K562 (cell line): ENCODE results near the gene RGS19. TPM values are rescaled to one million over a fixed set of nuclear protein-coding genes. Genes with fewer than 3 reads are reported as not detected.
A peak's percentile ranks its signal among the peaks of the same experiment; 100 is the strongest.

ENCODE experiments used
- ATAC-seq: fragments of 200-7000 bp; cut with Tn5 transposase; 3 replicates; pipeline ENCODE4 v1.9.1; 2020; ENCODE audit warnings: moderate library complexity
- BruUV-seq: library from RNA; stranded (reverse); fragments of 400-500 nt; replicated peaks from 2 replicates; lab custom pipeline; 2021; lab: Mats Ljungman, UMichigan
- CTCF ChIA-PET: fragments of 300-600 bp; formaldehyde crosslinking; extraction: SDS; loops from one replicate; lab custom pipeline; 2021; ENCODE audit warnings: low intra/inter-chr PET ratio; lab: Yijun Ruan, JAX
- POLR2A ChIA-PET: fragments of 300-600, 350-650 bp; sonication (Branson Sonifier 250); formaldehyde crosslinking; extraction: SDS; loops from one replicate; lab custom pipeline; 2021; ENCODE audit warnings: antibody characterized with exemption, inconsistent platforms; lab: Yijun Ruan, JAX
- DNase-seq, 4 experiments: peaks; one replicate each; pipeline versions ENCODE4 v3.0.0 to v3.0.0-alpha.2; 2011 to 2018; ENCODE audit warnings: low spot score in 3 of 4, mixed read lengths in 3 of 4; ENCODE audit errors: extremely low read depth in 1 of 4
- FAIRE-seq: peaks from 2 replicates; lab custom pipeline; 2011; peaks lifted over from hg19 to GRCh38; lab: Jason Lieb, UNC
- H2AFZ ChIP-seq: 2 replicates; pipeline ENCODE4 v1.6.0; 2011; ENCODE audit warnings: low read depth, low read length, control low read depth, inconsistent platforms
- H3K27ac ChIP-seq: fragments of 200-600 bp; 3 replicates; pipeline ENCODE4 v1.8.0; 2011; ENCODE audit warnings: low read depth, mild to moderate bottlenecking, control low read depth, inconsistent platforms, low read length, moderate library complexity, mixed read lengths; ENCODE audit errors: extremely low read depth
- H3K27me3 ChIP-seq, 2 experiments: fragments of 300-600 bp in 1 of 2; 2 replicates in 1 of 2; 3 replicates in 1 of 2; pipeline versions ENCODE4 v1.6.0 to v1.8.0; 2011; ENCODE audit warnings: inconsistent platforms in 2 of 2, low read length in 2 of 2, mild to moderate bottlenecking in 1 of 2, mixed read lengths in 1 of 2, moderate library complexity in 1 of 2; ENCODE audit not compliant: control insufficient read depth in 2 of 2, insufficient read depth in 2 of 2
- H3K36me3 ChIP-seq: fragments of 300-600 bp; 3 replicates; pipeline ENCODE4 v1.8.0; 2011; ENCODE audit warnings: mild to moderate bottlenecking, low read length, inconsistent platforms; ENCODE audit not compliant: control insufficient read depth, insufficient read depth
- H3K4me1 ChIP-seq, 2 experiments: fragments of 200-600 bp in 1 of 2; replicated peaks in 1 of 2; 2 replicates in 1 of 2; 3 replicates in 1 of 2; pipeline versions ENCODE4 v1.5.1 to v1.8.0; 2011; ENCODE audit warnings: inconsistent platforms in 2 of 2, low read length in 2 of 2, mild to moderate bottlenecking in 1 of 2, mixed read lengths in 1 of 2, moderate library complexity in 1 of 2; ENCODE audit not compliant: control insufficient read depth in 2 of 2, insufficient read depth in 2 of 2
- H3K4me2 ChIP-seq: 2 replicates; pipeline ENCODE4 v1.6.1; 2011; ENCODE audit warnings: low read length, control low read depth, inconsistent platforms, mixed read lengths; ENCODE audit not compliant: insufficient read depth
- H3K4me3 ChIP-seq: fragments of 200-600 bp; sonication (generic), shearing (Covaris generic); 2 replicates; pipeline ENCODE4 v1.5.1; 2016; ENCODE audit warnings: control low read depth, inconsistent platforms
- H3K79me2 ChIP-seq: fragments of 200-600 bp; 3 replicates; pipeline ENCODE4 v1.8.0; 2011; ENCODE audit warnings: low read length, inconsistent platforms; ENCODE audit not compliant: control insufficient read depth, insufficient read depth
- H3K9ac ChIP-seq, 2 experiments: 2 replicates each; pipeline versions ENCODE4 v1.6.0 to v1.6.1; 2011; ENCODE audit warnings: low read depth in 2 of 2, low read length in 2 of 2, control low read depth in 1 of 2, inconsistent platforms in 1 of 2, mild to moderate bottlenecking in 1 of 2, mixed read lengths in 1 of 2; ENCODE audit not compliant: insufficient read depth in 1 of 2
- H3K9me1 ChIP-seq: one replicate; pipeline ENCODE4 v1.6.0; 2011; ENCODE audit warnings: inconsistent platforms, mild to moderate bottlenecking, low read length, moderate library complexity; ENCODE audit not compliant: control insufficient read depth, insufficient read depth
- H3K9me3 ChIP-seq: replicated peaks from 2 replicates; pipeline ENCODE4 v1.5.1; 2011; ENCODE audit warnings: low read depth, low read length, inconsistent platforms; ENCODE audit not compliant: control insufficient read depth, insufficient read depth
- H4K20me1 ChIP-seq: replicated peaks from 2 replicates; pipeline ENCODE4 v1.6.1; 2011; ENCODE audit warnings: low read length, inconsistent platforms, mixed read lengths; ENCODE audit not compliant: control insufficient read depth, insufficient read depth
- ARHGAP35 ChIP-seq: fragments of 450-650 bp; IDR thresholded peaks from 2 replicates; pipeline ENCODE4 v1.6.1; 2018; ENCODE audit not compliant: partially characterized antibody
- HDAC6 ChIP-seq: IDR thresholded peaks from 2 replicates; pipeline ENCODE4 v1.6.1; 2012; ENCODE audit warnings: low read depth, mild to moderate bottlenecking, control low read depth, inconsistent platforms, low read length, moderate library complexity
- KDM5B ChIP-seq: fragments of 200-600 bp; sonication (generic); IDR thresholded peaks from 2 replicates; pipeline ENCODE4 v1.6.1; 2012; ENCODE audit warnings: low read depth, mild to moderate bottlenecking, moderate library complexity, low read length, control low read depth, inconsistent platforms; ENCODE audit not compliant: insufficient replicate concordance
- L3MBTL2 ChIP-seq: fragments of 450-650 bp; IDR thresholded peaks from 2 replicates; pipeline ENCODE4 v1.6.1; 2016; ENCODE audit warnings: mild to moderate bottlenecking, moderate library complexity
- MEF2D ChIP-seq: conservative IDR thresholded peaks from 2 replicates; pipeline ENCODE4 v1.6.1; 2016; ENCODE audit warnings: low read depth, missing genetic modification characterization, missing compliant biosample characterization
- TFAP4 ChIP-seq: sonication (generic); formaldehyde crosslinking; IDR thresholded peaks from 2 replicates; pipeline ENCODE4 v1.8.0; 2022; ENCODE audit warnings: missing genetic modification reagents, mild to moderate bottlenecking, moderate library complexity, borderline replicate concordance
- WGBS: fragments of 100-300 bp; shearing (Covaris generic); methylation state at CpG from one replicate; pipeline ENCODE4 v1.1.6; 2016; ENCODE audit warnings: low coverage, mixed read lengths; ENCODE audit not compliant: insufficient coverage; ENCODE audit errors: missing lambda C conversion rate; 5-methylcytosine and 5-hydroxymethylcytosine counted together
- in situ Hi-C: fragments of 300-500 bp; cut with MboI; formaldehyde crosslinking; loops from 4 replicates; pipeline ENCODE4 v1.15.0; 2018; ENCODE audit warnings: inconsistent platforms, mixed read lengths
- intact Hi-C: fragments of 100-400 bp; cut with micrococcal nuclease; formaldehyde crosslinking; loops from 2 replicates; pipeline ENCODE4 v1.14.2; 2022
- polyA plus RNA-seq, 8 experiments: library from polyadenylated mRNA; depleted of rRNA in 4 of 8; stranded (reverse) in 5 of 8; unstranded in 3 of 8; fragments of >200 nt; fragmentation: Nextera tagmentation in 2 of 8; fragmentation: Illumina TruSeq in 1 of 8; extraction: Ambion mirVana in 2 of 8; extraction: Trizol in 1 of 8; gene quantifications; 2 replicates each; pipeline versions ENCODE4 v1.2.1 to v1.2.3, GENCODE V29; 2011 to 2014; ENCODE audit warnings: inconsistent platforms in 1 of 8, missing spikeins in 1 of 8
- total RNA-seq, 7 experiments: library from RNA; depleted of rRNA in 6 of 7; stranded (reverse); fragments of >200 nt in 6 of 7; fragmentation: Illumina TruSeq in 2 of 7; extraction: Trizol in 2 of 7; gene quantifications; 2 replicates each; pipeline versions ENCODE4 v1.2.1 to v1.2.3, GENCODE V29; 2011 to 2021; ENCODE audit warnings: low replicate concordance in 1 of 7
- TF ChIP-seq, protein P1 (sequence below), 2 experiments: fragments of 450-650 bp; formaldehyde crosslinking in 1 of 2; IDR thresholded peaks; 2 replicates each; pipeline versions ENCODE4 v1.4.0 to v1.6.1; 2014 to 2020; ENCODE audit warnings: mild to moderate bottlenecking in 2 of 2, borderline replicate concordance in 1 of 2, low read depth in 1 of 2
- TF ChIP-seq, protein P2 (sequence below): fragments of 450-650 bp; IDR thresholded peaks from 2 replicates; pipeline ENCODE4 v1.6.1; 2016; ENCODE audit warnings: borderline replicate concordance

The RGS19 gene
- total and polyA plus RNA-seq, 9 of the 15 experiments (the other 6 are each of a cell fraction or from before 2014, with no cell fraction given) = 0.41 to 23.7 (median 14.6) TPM

DNA sequence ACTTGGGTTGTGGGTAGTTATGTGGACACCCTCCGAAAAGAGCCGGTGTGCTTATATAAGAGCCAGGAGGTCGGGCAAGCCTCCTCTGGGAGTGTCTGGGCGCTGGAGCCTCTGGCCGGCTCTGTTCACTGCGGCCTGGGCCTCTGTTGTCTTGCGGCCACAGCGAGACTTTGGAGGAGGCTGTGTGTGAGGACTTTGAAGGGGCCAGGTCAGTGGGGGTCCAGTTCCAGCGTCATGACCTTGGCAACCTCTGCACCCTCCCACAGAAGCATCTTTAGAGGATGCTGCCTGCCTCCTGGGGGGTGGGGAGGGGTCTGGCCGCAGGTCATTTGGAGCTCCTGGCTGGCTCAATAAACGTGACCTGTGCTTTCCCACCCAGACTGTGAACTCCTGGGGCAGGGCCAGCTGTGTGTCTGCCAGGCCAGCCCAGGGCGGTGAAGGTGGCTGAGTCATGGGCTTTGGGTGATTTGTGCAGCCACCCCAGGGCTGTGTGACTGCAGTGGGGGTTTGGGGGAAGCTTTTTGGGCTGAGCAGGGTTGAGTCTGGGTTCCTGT, 15.1 kb downstream of the RGS19 start:
- intact Hi-C loops (no loop called here), in situ Hi-C loops (no loop called here)
- peak overlapping the region; percentile 80 for H3K4me2 ChIP-seq
- peaks cover 4% of the 10 kb centered on the region; the same call in 2 of the 3 replicates for H3K79me2 ChIP-seq
- BruUV-seq = no TSS peak
- H3K9me3 ChIP-seq = no peaks in the 10 kb centered on the region
- ChIA-PET POLR2A (interaction anchor here (0.8 to 1.4 kb wide), 2 partner anchors 9 to 10 kb away, joined by 3 to 4 read pairs; no protein-coding TSS in a partner anchor), CTCF (no interaction called here)
- no peaks in the 10 kb centered on the region for H3K36me3 ChIP-seq
- WGBS = 53% methylated on average over 11 of the region's 12 CpGs
- DNase-seq = no peak
- peaks cover 3% of the 10 kb centered on the region for H3K9me1 ChIP-seq
- H3K4me1 ChIP-seq = peaks cover 34 to 70% of the 10 kb centered on the region in 2 experiments
- ATAC-seq = no peak
- H3K27ac ChIP-seq = no peak overlapping the region
- H3K4me3 ChIP-seq = peak overlapping the region; percentile 97; the same call in 1 of the 2 replicates
- no peak for FAIRE-seq
- no peak overlapping the region for H2AFZ ChIP-seq
- no peaks in the 10 kb centered on the region for H3K27me3 ChIP-seq
- H4K20me1 ChIP-seq = no peaks in the 10 kb centered on the region
- peak overlapping the region in 1 of 2 experiments; percentile 37; a peak in 1 of 4 replicates for H3K9ac ChIP-seq
- TF ChIP-seq TFAP4 (CRISPR knock-in tag) (peak; percentile 17; the same call in 1 of the 2 replicates), MEF2D (tag) (no peak), L3MBTL2 (no peak), HDAC6 (no peak), ARHGAP35 (no peak), KDM5B (peak; percentile 17)
- TF ChIP-seq, protein P1, sequence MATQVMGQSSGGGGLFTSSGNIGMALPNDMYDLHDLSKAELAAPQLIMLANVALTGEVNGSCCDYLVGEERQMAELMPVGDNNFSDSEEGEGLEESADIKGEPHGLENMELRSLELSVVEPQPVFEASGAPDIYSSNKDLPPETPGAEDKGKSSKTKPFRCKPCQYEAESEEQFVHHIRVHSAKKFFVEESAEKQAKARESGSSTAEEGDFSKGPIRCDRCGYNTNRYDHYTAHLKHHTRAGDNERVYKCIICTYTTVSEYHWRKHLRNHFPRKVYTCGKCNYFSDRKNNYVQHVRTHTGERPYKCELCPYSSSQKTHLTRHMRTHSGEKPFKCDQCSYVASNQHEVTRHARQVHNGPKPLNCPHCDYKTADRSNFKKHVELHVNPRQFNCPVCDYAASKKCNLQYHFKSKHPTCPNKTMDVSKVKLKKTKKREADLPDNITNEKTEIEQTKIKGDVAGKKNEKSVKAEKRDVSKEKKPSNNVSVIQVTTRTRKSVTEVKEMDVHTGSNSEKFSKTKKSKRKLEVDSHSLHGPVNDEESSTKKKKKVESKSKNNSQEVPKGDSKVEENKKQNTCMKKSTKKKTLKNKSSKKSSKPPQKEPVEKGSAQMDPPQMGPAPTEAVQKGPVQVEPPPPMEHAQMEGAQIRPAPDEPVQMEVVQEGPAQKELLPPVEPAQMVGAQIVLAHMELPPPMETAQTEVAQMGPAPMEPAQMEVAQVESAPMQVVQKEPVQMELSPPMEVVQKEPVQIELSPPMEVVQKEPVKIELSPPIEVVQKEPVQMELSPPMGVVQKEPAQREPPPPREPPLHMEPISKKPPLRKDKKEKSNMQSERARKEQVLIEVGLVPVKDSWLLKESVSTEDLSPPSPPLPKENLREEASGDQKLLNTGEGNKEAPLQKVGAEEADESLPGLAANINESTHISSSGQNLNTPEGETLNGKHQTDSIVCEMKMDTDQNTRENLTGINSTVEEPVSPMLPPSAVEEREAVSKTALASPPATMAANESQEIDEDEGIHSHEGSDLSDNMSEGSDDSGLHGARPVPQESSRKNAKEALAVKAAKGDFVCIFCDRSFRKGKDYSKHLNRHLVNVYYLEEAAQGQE (IDR thresholded peaks at IDR 0.05; ENCODE audit: borderline replicate concordance) = no peak
- TF ChIP-seq, protein P1 (CRISPR knock-in tag; IDR thresholded peaks at IDR 0.05; ENCODE audit: low read depth) = no peak
- TF ChIP-seq, protein P2, sequence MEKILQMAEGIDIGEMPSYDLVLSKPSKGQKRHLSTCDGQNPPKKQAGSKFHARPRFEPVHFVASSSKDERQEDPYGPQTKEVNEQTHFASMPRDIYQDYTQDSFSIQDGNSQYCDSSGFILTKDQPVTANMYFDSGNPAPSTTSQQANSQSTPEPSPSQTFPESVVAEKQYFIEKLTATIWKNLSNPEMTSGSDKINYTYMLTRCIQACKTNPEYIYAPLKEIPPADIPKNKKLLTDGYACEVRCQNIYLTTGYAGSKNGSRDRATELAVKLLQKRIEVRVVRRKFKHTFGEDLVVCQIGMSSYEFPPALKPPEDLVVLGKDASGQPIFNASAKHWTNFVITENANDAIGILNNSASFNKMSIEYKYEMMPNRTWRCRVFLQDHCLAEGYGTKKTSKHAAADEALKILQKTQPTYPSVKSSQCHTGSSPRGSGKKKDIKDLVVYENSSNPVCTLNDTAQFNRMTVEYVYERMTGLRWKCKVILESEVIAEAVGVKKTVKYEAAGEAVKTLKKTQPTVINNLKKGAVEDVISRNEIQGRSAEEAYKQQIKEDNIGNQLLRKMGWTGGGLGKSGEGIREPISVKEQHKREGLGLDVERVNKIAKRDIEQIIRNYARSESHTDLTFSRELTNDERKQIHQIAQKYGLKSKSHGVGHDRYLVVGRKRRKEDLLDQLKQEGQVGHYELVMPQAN = no peak
